Nephron (organoid): ENCODE measurements around the gene CEP85.

ENCODE experiments used
- H3K27ac Mint-ChIP-seq, 3 experiments: 2 replicates each; pipeline ENCODE4 v1.8.0; 2020; ENCODE audit warnings: mixed read lengths in 3 of 3, mild to moderate bottlenecking in 2 of 3, moderate library complexity in 1 of 3
- H3K27me3 Mint-ChIP-seq: 2 replicates; pipeline ENCODE4 v1.8.0; 2021; ENCODE audit warnings: low read depth, mild to moderate bottlenecking, moderate library complexity, mixed read lengths
- H3K36me3 Mint-ChIP-seq: 2 replicates; pipeline ENCODE4 v1.8.0; 2020; ENCODE audit warnings: low read depth, mixed read lengths
- H3K4me1 Mint-ChIP-seq: 2 replicates; pipeline ENCODE4 v1.8.0; 2020; ENCODE audit warnings: mixed read lengths
- H3K4me3 Mint-ChIP-seq, 3 experiments: 2 replicates each; pipeline ENCODE4 v1.8.0; 2020; ENCODE audit warnings: mild to moderate bottlenecking in 3 of 3, mixed read lengths in 3 of 3, moderate library complexity in 2 of 3
- H3K9me3 Mint-ChIP-seq: 2 replicates; pipeline ENCODE4 v1.8.0; 2020; ENCODE audit warnings: mixed read lengths
- CTCF ChIP-seq, 3 experiments: fragments of 200-600 bp; sonication (generic); IDR thresholded peaks; one replicate each; pipeline ENCODE4 v1.5.0; 2021; ENCODE audit warnings: antibody characterized with exemption in 3 of 3; ENCODE audit not compliant: unreplicated experiment in 3 of 3

CEP85 gene

DNA sequence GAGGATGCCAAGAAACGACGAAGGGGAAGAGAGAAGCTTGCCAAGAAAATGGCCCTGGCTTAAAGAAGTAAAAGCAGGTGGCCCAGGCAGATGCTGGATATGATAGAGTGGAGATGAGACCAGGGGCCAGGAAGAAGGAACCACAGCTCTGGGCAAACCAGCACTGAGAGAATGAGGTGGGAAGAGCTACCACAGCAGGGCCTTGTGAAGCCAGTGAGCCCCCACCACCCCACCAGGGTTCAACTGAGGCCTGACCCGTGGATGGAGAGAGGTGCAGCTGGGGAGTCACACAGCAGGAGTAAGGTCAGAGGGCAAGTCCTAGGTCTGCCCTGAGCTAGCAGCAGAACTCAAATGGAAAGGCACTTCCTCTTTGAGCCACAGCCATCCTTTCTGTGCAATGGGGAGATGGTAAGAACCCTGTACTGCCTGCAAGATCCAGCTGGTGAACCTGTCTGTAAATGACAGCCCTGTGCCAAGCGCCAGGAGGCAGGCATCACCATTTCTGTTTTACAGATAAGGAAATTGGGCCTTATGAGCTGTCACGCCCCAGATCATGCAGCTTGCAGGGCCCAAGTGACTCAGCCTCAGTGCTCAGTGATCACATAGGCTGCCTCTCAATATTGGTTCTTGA, 54.4 kb downstream of the CEP85 start:
- H3K36me3 Mint-ChIP-seq: no peaks in the 10 kb centered on the region

GRCh38 chr1:26289158-26290059, 55.4 kb downstream of the CEP85 start:
- H3K27ac Mint-ChIP-seq: no peak overlapping the region
- no peak for TF ChIP-seq CTCF (IDR thresholded peaks at IDR 0.05; ENCODE audit: unreplicated experiment in 3 of 3)

More for the DNA sequence above, 54.4 kb downstream of the CEP85 start:
- no peaks in the 10 kb centered on the region for H3K27me3 Mint-ChIP-seq
- peaks cover 36% of the 10 kb centered on the region for H3K4me1 Mint-ChIP-seq
- no peak for TF ChIP-seq CTCF (IDR thresholded peaks at IDR 0.05; ENCODE audit: unreplicated experiment in 3 of 3)
- no peaks in the 10 kb centered on the region for H3K9me3 Mint-ChIP-seq
- H3K4me3 Mint-ChIP-seq: no peak overlapping the region
- no peak overlapping the region for H3K27ac Mint-ChIP-seq

DNA sequence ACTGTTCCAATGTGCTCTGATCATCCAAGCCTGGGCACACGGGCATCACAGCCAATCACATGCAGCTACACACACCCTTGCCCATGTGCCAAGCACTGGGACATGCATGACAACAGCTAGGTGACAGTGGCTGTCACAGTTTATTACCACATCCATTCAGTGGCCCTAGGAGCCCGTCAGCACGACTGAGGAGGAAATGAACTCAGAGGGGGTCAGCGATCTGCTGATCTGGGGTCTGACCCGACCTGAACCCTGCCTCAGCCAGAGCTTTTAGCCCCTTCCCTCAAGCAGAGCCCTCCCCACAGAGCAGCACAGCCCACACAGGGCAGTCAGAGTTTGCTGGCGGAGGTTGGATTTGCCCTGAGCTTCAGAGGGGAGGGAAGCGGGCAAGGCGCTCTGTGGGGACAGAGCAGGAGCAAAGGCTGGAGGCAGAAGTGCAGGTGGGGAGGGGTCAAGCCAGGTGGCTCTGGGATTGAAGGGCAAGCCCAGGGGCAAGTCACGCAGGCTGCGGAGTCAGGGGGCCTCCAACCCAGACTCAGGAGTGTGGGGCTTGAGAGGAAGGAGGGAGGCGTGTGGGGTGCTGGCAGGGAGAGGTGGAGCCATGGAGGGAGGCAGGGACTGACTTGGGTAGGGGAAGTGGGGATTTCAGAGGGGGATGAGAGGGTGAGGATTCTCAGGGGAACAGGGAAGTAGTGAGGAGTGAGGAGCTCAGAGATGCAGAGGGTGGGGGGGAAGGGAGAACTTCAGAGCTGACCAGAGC, 56.3 kb downstream of the CEP85 start:
- no peaks in the 10 kb centered on the region for H3K9me3 Mint-ChIP-seq
- peaks cover under 1% of the 10 kb centered on the region for H3K36me3 Mint-ChIP-seq
- H3K27ac Mint-ChIP-seq: peak overlapping the region in 2 of 3 experiments; percentile 43 to 61
- peaks cover 4% of the 10 kb centered on the region for H3K27me3 Mint-ChIP-seq
- peaks cover 25% of the 10 kb centered on the region for H3K4me1 Mint-ChIP-seq
- no peak for TF ChIP-seq CTCF (IDR thresholded peaks at IDR 0.05; ENCODE audit: unreplicated experiment in 3 of 3)
- H3K4me3 Mint-ChIP-seq: no peak overlapping the region

More at GRCh38 chr1:26289158-26290059, 55.4 kb downstream of the CEP85 start:
- H3K4me3 Mint-ChIP-seq: no peak overlapping the region
- peaks cover 31% of the 10 kb centered on the region for H3K4me1 Mint-ChIP-seq
- H3K9me3 Mint-ChIP-seq: no peaks in the 10 kb centered on the region
- H3K36me3 Mint-ChIP-seq: no peaks in the 10 kb centered on the region
- H3K27me3 Mint-ChIP-seq: no peaks in the 10 kb centered on the region

- Mint-ChIP-seq H3K27me3 (peaks cover 4% of the 10 kb centered on the region), H3K27ac (peak overlapping the region in 1 of 3 experiments; percentile 43), H3K9me3 (no peaks in the 10 kb centered on the region)
These were observed 56.9 kb downstream of the CEP85 start for GRCh38 chr1:26290882-26291261.

GRCh38 chr1:26291433-26291832, 57.4 kb downstream of the CEP85 start:
- peaks cover 21% of the 10 kb centered on the region for H3K4me1 Mint-ChIP-seq
- H3K4me3 Mint-ChIP-seq: peak overlapping the region in 1 of 3 experiments; percentile 10
- peaks cover 7% of the 10 kb centered on the region for H3K27me3 Mint-ChIP-seq
- no peaks in the 10 kb centered on the region for H3K9me3 Mint-ChIP-seq
- no peak for TF ChIP-seq CTCF (IDR thresholded peaks at IDR 0.05; ENCODE audit: unreplicated experiment in 3 of 3)
- no peak overlapping the region for H3K27ac Mint-ChIP-seq
- H3K36me3 Mint-ChIP-seq: peaks cover 3% of the 10 kb centered on the region

More at GRCh38 chr1:26290882-26291261, 56.9 kb downstream of the CEP85 start:
- peaks cover 25% of the 10 kb centered on the region for H3K4me1 Mint-ChIP-seq
- peaks cover 3% of the 10 kb centered on the region for H3K36me3 Mint-ChIP-seq
- H3K4me3 Mint-ChIP-seq: no peak overlapping the region
- TF ChIP-seq CTCF (IDR thresholded peaks at IDR 0.05; ENCODE audit: unreplicated experiment in 3 of 3): no peak
